IMR-90 (cell line): ENCODE measurements around the gene ERCC1. TPM values are rescaled to one million over a fixed set of nuclear protein-coding genes. Genes with fewer than 3 reads are reported as not detected.

Source experiments
- ATAC-seq: fragments of 200-7000 bp; cut with Tn5 transposase; 2 replicates; pipeline ENCODE4 v1.9.1; 2020; ENCODE audit warnings: low read depth, mild to moderate bottlenecking, moderate library complexity
- BruUV-seq: library from RNA; stranded (reverse); fragments of 400-500 nt; replicated peaks from 2 replicates; lab custom pipeline; 2021; lab: Mats Ljungman, UMichigan
- CTCF ChIA-PET: fragments of 300-600 bp; formaldehyde crosslinking; extraction: SDS; loops from one replicate; lab custom pipeline; 2021; ENCODE audit warnings: antibody characterized with exemption; lab: Yijun Ruan, JAX
- POLR2A ChIA-PET: fragments of 300-600 bp; sonication (Branson Sonifier 250); formaldehyde crosslinking; loops from one replicate; lab custom pipeline; 2022; ENCODE audit warnings: antibody characterized with exemption; ENCODE audit not compliant: unreplicated experiment; lab: Charles Lee
- DNase-seq: peaks from one replicate; pipeline ENCODE4 v3.0.0; 2013
- H2AFZ ChIP-seq: replicated peaks from 2 replicates; pipeline ENCODE3; 2013; ENCODE audit warnings: low read length, mild to moderate bottlenecking; ENCODE audit not compliant: poor library complexity
- H2AK5ac ChIP-seq: 2 replicates; pipeline ENCODE4 v1.6.1; 2013; ENCODE audit warnings: low read depth, low read length, inconsistent platforms
- H2AK9ac ChIP-seq: replicated peaks from 2 replicates; pipeline ENCODE3; 2013; ENCODE audit warnings: mild to moderate bottlenecking, low read depth, low read length, moderate library complexity; ENCODE audit not compliant: poor library complexity
- H2BK120ac ChIP-seq: 2 replicates; pipeline ENCODE4 v1.6.1; 2013; ENCODE audit warnings: low read depth, low read length, inconsistent platforms
- H2BK15ac ChIP-seq: 3 replicates; pipeline ENCODE4 v1.6.1; 2013; ENCODE audit warnings: low read depth, low read length, inconsistent platforms
- H2BK20ac ChIP-seq: 2 replicates; pipeline ENCODE4 v1.6.1; 2013; ENCODE audit warnings: low read depth, mild to moderate bottlenecking, inconsistent platforms, low read length, moderate library complexity
- H2BK5ac ChIP-seq: 2 replicates; pipeline ENCODE4 v1.6.1; 2013; ENCODE audit warnings: mild to moderate bottlenecking, low read depth, low read length, inconsistent platforms; ENCODE audit not compliant: poor library complexity, severe bottlenecking
- H3K14ac ChIP-seq: replicated peaks from 2 replicates; pipeline ENCODE4 v1.6.1; 2013; ENCODE audit warnings: low read depth, low read length, inconsistent platforms
- H3K18ac ChIP-seq: 2 replicates; pipeline ENCODE4 v1.6.1; 2013; ENCODE audit warnings: low read depth, low read length, control low read depth
- H3K23ac ChIP-seq: 2 replicates; pipeline ENCODE4 v1.6.1; 2013; ENCODE audit warnings: low read depth, low read length, inconsistent platforms
- H3K27ac ChIP-seq: 2 replicates; pipeline ENCODE4 v1.5.1; 2013; ENCODE audit warnings: mild to moderate bottlenecking, control low read depth, low read length; ENCODE audit not compliant: insufficient read depth
- H3K27me3 ChIP-seq: 2 replicates; pipeline ENCODE4 v1.6.1; 2013; ENCODE audit warnings: low read length; ENCODE audit not compliant: control insufficient read depth, insufficient read depth
- H3K36me3 ChIP-seq: 2 replicates; pipeline ENCODE4 v1.6.1; 2013; ENCODE audit warnings: low read length, mixed read lengths; ENCODE audit not compliant: control insufficient read depth, insufficient read depth
- H3K4ac ChIP-seq: 2 replicates; pipeline ENCODE4 v1.6.1; 2013; ENCODE audit warnings: low read depth, low read length, inconsistent platforms
- H3K4me1 ChIP-seq: 2 replicates; pipeline ENCODE4 v1.6.1; 2013; ENCODE audit warnings: low read length, mixed read lengths; ENCODE audit not compliant: control insufficient read depth, insufficient read depth
- H3K4me2 ChIP-seq: 2 replicates; pipeline ENCODE4 v1.6.1; 2013; ENCODE audit warnings: low read depth, mild to moderate bottlenecking, control low read depth, low read length, moderate library complexity
- H3K4me3 ChIP-seq: 2 replicates; pipeline ENCODE4 v1.5.1; 2013; ENCODE audit warnings: low read depth, mild to moderate bottlenecking, control low read depth, low read length, moderate library complexity; ENCODE audit not compliant: insufficient read depth
- H3K56ac ChIP-seq: 2 replicates; pipeline ENCODE4 v1.6.1; 2013; ENCODE audit warnings: low read length, inconsistent platforms; ENCODE audit not compliant: insufficient read depth; ENCODE audit errors: extremely low read depth
- H3K79me1 ChIP-seq, 2 experiments: 2 replicates each; pipeline ENCODE4 v1.6.1; 2013; ENCODE audit warnings: low read length in 2 of 2, inconsistent platforms in 1 of 2, low read depth in 1 of 2
- H3K9ac ChIP-seq: 2 replicates; pipeline ENCODE4 v1.6.1; 2013; ENCODE audit warnings: low read depth, low read length, control low read depth
- H3K9me1 ChIP-seq: 2 replicates; pipeline ENCODE4 v1.6.1; 2013; ENCODE audit warnings: low read length, inconsistent platforms; ENCODE audit not compliant: insufficient read depth
- H3K9me3 ChIP-seq: 2 replicates; pipeline ENCODE4 v1.6.1; 2013; ENCODE audit warnings: low read length; ENCODE audit not compliant: control insufficient read depth, insufficient read depth
- H4K20me1 ChIP-seq: 2 replicates; pipeline ENCODE4 v1.6.1; 2013; ENCODE audit warnings: low read length, inconsistent platforms; ENCODE audit not compliant: insufficient read depth
- H4K5ac ChIP-seq: 2 replicates; pipeline ENCODE4 v1.6.1; 2013; ENCODE audit warnings: mild to moderate bottlenecking, low read depth, low read length, control low read depth
- H4K8ac ChIP-seq, 2 experiments: 2 replicates each; pipeline ENCODE4 v1.6.1; 2013; ENCODE audit warnings: low read depth in 2 of 2, low read length in 2 of 2, control low read depth in 1 of 2, inconsistent platforms in 1 of 2
- H4K91ac ChIP-seq: 2 replicates; pipeline ENCODE4 v1.6.1; 2013; ENCODE audit warnings: low read depth, low read length, inconsistent platforms; ENCODE audit not compliant: insufficient read depth
- BHLHE40 ChIP-seq: fragments of 150-350 bp; IDR thresholded peaks from 2 replicates; pipeline ENCODE4 v1.6.1; 2016; ENCODE audit warnings: mild to moderate bottlenecking, low read depth, low read length
- CEBPB ChIP-seq: IDR thresholded peaks from 2 replicates; pipeline ENCODE4 v1.6.1; 2012; ENCODE audit warnings: low read depth, low read length, improper control_type of control experiment
- CHD1 ChIP-seq: IDR thresholded peaks from 2 replicates; pipeline ENCODE4 v1.6.1; 2012; ENCODE audit warnings: low read depth, low read length, improper control_type of control experiment
- FOS ChIP-seq: fragments of 150-350 bp; IDR thresholded peaks from 2 replicates; pipeline ENCODE4 v1.6.1; 2016; ENCODE audit warnings: low read depth, low read length
- MAFK ChIP-seq: IDR thresholded peaks from 2 replicates; pipeline ENCODE4 v1.6.1; 2012; ENCODE audit warnings: low read depth, low read length, improper control_type of control experiment
- MAZ ChIP-seq: IDR thresholded peaks from 2 replicates; pipeline ENCODE4 v1.6.1; 2012; ENCODE audit warnings: low read depth, mild to moderate bottlenecking, low read length, improper control_type of control experiment, moderate library complexity, borderline replicate concordance
- MXI1 ChIP-seq: IDR thresholded peaks from 2 replicates; pipeline ENCODE4 v1.6.1; 2012; ENCODE audit warnings: low read depth, mild to moderate bottlenecking, low read length, moderate library complexity, borderline replicate concordance
- NFE2L2 ChIP-seq: fragments of 150-350 bp; IDR thresholded peaks from 2 replicates; pipeline ENCODE4 v1.6.1; 2016; ENCODE audit warnings: low read depth, mild to moderate bottlenecking, low read length
- POLR2A ChIP-seq: IDR thresholded peaks from 2 replicates; pipeline ENCODE4 v1.6.1; 2012; ENCODE audit warnings: mild to moderate bottlenecking, low read depth, low read length
- RAD21 ChIP-seq: IDR thresholded peaks from 2 replicates; pipeline ENCODE4 v1.6.1; 2012; ENCODE audit warnings: low read length, improper control_type of control experiment
- RCOR1 ChIP-seq: IDR thresholded peaks from 2 replicates; pipeline ENCODE4 v1.6.1; 2012; ENCODE audit warnings: mild to moderate bottlenecking, low read length, improper control_type of control experiment; ENCODE audit not compliant: insufficient replicate concordance
- RFX5 ChIP-seq: IDR thresholded peaks from 2 replicates; pipeline ENCODE4 v1.8.0; 2012; ENCODE audit warnings: low read depth, mild to moderate bottlenecking, low read length, moderate library complexity
- SMC3 ChIP-seq: fragments of 150-350 bp; IDR thresholded peaks from 2 replicates; pipeline ENCODE4 v1.6.1; 2016; ENCODE audit warnings: low read depth, mild to moderate bottlenecking, antibody characterized with exemption, low read length, moderate library complexity
- USF2 ChIP-seq: fragments of 150-350 bp; IDR thresholded peaks from 2 replicates; pipeline ENCODE4 v1.6.1; 2017; ENCODE audit warnings: mild to moderate bottlenecking, antibody characterized with exemption, low read length, low read depth
- WGBS, 2 experiments: methylation state at CpG; one replicate each; pipeline versions ENCODE4 v1.1.5 to v1.1.7; 2013; ENCODE audit warnings: missing lambda C conversion rate in 2 of 2; ENCODE audit not compliant: insufficient read length in 1 of 2; ENCODE audit errors: extremely low coverage in 2 of 2; 5-methylcytosine and 5-hydroxymethylcytosine counted together
- dilution Hi-C: fragments of 300-500 bp; cut with HindIII; formaldehyde crosslinking; loops from one replicate; pipeline ENCODE4 v1.14.3; 2018; ENCODE audit warnings: low sequenced_read_pairs; ENCODE audit not compliant: unreplicated experiment
- in situ Hi-C: fragments of 300-500 bp; cut with MboI; formaldehyde crosslinking; loops from 3 replicates; pipeline ENCODE4 v1.14.3; 2019; ENCODE audit warnings: low sequenced_read_pairs, inconsistent platforms, mixed read lengths
- intact Hi-C: fragments of 100-400 bp; cut with micrococcal nuclease; formaldehyde crosslinking; loops from 2 replicates; pipeline ENCODE4 v1.10.0; 2022
- polyA plus RNA-seq, 3 experiments: library from polyadenylated mRNA; depleted of rRNA; stranded (reverse); fragments of >200 nt; gene quantifications; 2 replicates each; pipeline ENCODE4 v1.2.3, GENCODE V29; 2012; ENCODE audit warnings: low replicate concordance in 1 of 3
- total RNA-seq: library from RNA; depleted of rRNA; stranded (reverse); fragments of >200 nt; gene quantifications from 2 replicates; pipeline ENCODE4 v1.2.3, GENCODE V29; 2012
- TF ChIP-seq, protein P1 (sequence below): fragments of 150-350 bp; IDR thresholded peaks from 2 replicates; pipeline ENCODE4 v1.6.1; 2016; ENCODE audit warnings: low read depth, mild to moderate bottlenecking, low read length, moderate library complexity, borderline replicate concordance
- TF ChIP-seq, protein P2 (sequence below): conservative IDR thresholded peaks from 2 replicates; pipeline ENCODE4 v1.5.1; 2012; ENCODE audit warnings: mild to moderate bottlenecking, low read depth, low read length, improper control_type of control experiment

ERCC1 gene
- total and polyA plus RNA-seq, 2 of the 4 experiments (the other 2 are of a cell fraction): 84.2 to 132 TPM

DNA sequence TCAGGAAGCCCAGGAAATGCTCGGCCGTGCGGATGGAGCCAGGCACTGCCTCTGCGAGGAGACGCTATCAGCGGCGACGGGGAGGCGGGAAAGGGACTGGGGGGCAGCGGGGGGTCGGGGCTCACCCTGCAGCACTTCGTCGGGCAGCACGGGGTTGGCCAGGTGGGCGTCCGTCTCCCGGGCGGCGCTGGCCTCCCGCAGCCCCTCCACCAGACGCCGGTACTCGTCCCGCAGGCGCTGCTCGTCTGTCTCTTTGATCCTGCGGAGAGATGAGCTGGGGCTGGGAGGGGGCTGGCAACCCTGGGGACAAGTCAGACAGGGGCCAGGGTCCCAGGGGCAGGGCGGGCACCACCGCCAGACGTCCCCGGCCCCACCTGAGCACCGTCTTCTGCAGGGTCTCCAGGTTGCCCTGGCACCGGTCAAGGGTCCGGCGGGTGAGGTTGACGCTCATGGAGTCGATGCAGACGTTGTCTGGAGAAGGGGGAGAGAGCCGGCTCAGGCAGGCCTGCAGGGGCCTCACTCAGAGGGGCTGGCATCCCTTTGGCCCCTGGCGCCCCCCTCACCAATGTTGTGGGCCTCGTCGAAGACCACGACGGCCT, 59.8 kb downstream of the ERCC1 start:
- Histone ChIP-seq H2BK120ac (no peak overlapping the region), H3K18ac (no peak overlapping the region), H2BK15ac (no peak overlapping the region), H3K23ac (no peak overlapping the region), H2AFZ (no peak overlapping the region), H3K56ac (no peak overlapping the region), H3K36me3 (peaks cover 38% of the 10 kb centered on the region), H4K91ac (no peak overlapping the region), H4K5ac (no peak overlapping the region), H3K14ac (no peak overlapping the region), H2BK5ac (no peak overlapping the region), H3K27ac (no peak overlapping the region), H3K9ac (no peak overlapping the region), H4K8ac (no peak overlapping the region), H3K79me1 (peaks cover 17 to 30% of the 10 kb centered on the region in 2 experiments), H3K4me1 (peaks cover under 1% of the 10 kb centered on the region; the same call in 1 of the 2 replicates), H3K4me3 (no peak overlapping the region), H2BK20ac (no peak overlapping the region), H3K4ac (no peak overlapping the region), H2AK9ac (no peak overlapping the region), H2AK5ac (no peak overlapping the region), H3K9me3 (no peaks in the 10 kb centered on the region), H3K27me3 (no peaks in the 10 kb centered on the region), H3K4me2 (no peak overlapping the region), H4K20me1 (no peaks in the 10 kb centered on the region), H3K9me1 (peaks cover 3% of the 10 kb centered on the region)
- dilution Hi-C loops: no loop called here
- POLR2A ChIA-PET: interaction anchor here (0.6 kb wide), 1 partner anchor 543 kb away, joined by 4 read pairs; no protein-coding TSS in a partner anchor
- BruUV-seq: no TSS peak
- ATAC-seq (no peak), DNase-seq (no peak)
- 97% methylated on average over 17 of the region's 44 CpGs; no CpG with 5 or more reads in 1 of the 2 experiments for WGBS, 2 experiments
- CTCF ChIA-PET: no interaction called here
- intact Hi-C loops: no loop called here
- in situ Hi-C loops: no loop called here
- TF ChIP-seq RFX5 (no peak), CHD1 (no peak), MAFK (no peak), FOS (no peak), RCOR1 (no peak), MXI1 (no peak), RAD21 (no peak), MAZ (no peak), NFE2L2 (no peak), BHLHE40 (no peak), USF2 (no peak), CEBPB (no peak), POLR2A (no peak), SMC3 (no peak)
- TF ChIP-seq, protein P1, sequence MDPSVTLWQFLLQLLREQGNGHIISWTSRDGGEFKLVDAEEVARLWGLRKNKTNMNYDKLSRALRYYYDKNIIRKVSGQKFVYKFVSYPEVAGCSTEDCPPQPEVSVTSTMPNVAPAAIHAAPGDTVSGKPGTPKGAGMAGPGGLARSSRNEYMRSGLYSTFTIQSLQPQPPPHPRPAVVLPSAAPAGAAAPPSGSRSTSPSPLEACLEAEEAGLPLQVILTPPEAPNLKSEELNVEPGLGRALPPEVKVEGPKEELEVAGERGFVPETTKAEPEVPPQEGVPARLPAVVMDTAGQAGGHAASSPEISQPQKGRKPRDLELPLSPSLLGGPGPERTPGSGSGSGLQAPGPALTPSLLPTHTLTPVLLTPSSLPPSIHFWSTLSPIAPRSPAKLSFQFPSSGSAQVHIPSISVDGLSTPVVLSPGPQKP: no peak
- TF ChIP-seq, protein P2, sequence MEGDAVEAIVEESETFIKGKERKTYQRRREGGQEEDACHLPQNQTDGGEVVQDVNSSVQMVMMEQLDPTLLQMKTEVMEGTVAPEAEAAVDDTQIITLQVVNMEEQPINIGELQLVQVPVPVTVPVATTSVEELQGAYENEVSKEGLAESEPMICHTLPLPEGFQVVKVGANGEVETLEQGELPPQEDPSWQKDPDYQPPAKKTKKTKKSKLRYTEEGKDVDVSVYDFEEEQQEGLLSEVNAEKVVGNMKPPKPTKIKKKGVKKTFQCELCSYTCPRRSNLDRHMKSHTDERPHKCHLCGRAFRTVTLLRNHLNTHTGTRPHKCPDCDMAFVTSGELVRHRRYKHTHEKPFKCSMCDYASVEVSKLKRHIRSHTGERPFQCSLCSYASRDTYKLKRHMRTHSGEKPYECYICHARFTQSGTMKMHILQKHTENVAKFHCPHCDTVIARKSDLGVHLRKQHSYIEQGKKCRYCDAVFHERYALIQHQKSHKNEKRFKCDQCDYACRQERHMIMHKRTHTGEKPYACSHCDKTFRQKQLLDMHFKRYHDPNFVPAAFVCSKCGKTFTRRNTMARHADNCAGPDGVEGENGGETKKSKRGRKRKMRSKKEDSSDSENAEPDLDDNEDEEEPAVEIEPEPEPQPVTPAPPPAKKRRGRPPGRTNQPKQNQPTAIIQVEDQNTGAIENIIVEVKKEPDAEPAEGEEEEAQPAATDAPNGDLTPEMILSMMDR: no peak
